HG03039 (cell line): ENCODE results near the gene TENT5C.

Experiments used
- ATAC-seq: cut with Tn5 transposase; IDR thresholded peaks from one replicate; pipeline ENCODE4 v1.9.1; 2021; ENCODE audit warnings: mild to moderate bottlenecking, moderate library complexity; ENCODE audit not compliant: unreplicated experiment

Gene TENT5C

GRCh38 chr1:117672756-117673155 lies 66.9 kb downstream of the TENT5C start:
- no peak for ATAC-seq

- ATAC-seq: no peak
Measured at GRCh38 chr1:117673405-117673804, 67.6 kb downstream of the TENT5C start.

GRCh38 chr1:117674521-117675400 lies 68.9 kb downstream of the TENT5C start:
- ATAC-seq: no peak

GRCh38 chr1:117675907-117676430 lies 70.1 kb downstream of the TENT5C start:
- ATAC-seq: no peak

GRCh38 chr1:117676615-117677130 lies 70.8 kb downstream of the TENT5C start:
- no peak for ATAC-seq
